ENCODE data around the gene LYRM4. TPM values are rescaled to one million over a fixed set of nuclear protein-coding genes. Genes with fewer than 3 reads are reported as not detected.

The LYRM4 gene
- polyA plus RNA-seq, 1 donor, result 26.7 TPM

DNA sequence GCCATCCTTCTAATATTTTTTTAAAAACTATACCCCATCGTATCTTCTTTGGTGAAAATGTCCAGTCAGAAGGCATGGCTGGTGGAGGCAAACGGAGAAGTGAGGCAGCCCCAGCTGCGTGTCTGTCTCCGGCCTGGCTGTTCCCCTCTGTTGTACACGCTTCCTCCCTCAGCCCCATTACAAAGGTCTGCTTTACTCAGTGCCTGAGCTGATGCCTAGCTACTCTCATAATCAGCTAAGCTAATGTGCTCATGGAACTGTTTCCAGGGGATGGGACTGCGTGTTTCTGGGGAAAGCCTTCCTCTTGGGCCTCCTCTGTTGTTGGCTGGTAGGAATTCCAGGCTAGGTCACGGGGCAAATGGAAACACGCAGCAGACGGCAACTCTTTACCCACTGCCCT, 108.3 kb downstream of the LYRM4 start:
- Histone ChIP-seq H3K27me3 (ENCODE audit: control insufficient read depth, insufficient read depth, low read length) (no peaks in the 10 kb centered on the region), H3K9me3 (ENCODE audit: control insufficient read depth, low read depth, low read length) (no peaks in the 10 kb centered on the region), H3K27ac (ENCODE audit: low read length) (no peak overlapping the region), H3K4me1 (ENCODE audit: control insufficient read depth, insufficient read depth, low read length) (peaks cover 4% of the 10 kb centered on the region), H3K36me3 (ENCODE audit: control insufficient read depth, insufficient read depth, low read length) (no peaks in the 10 kb centered on the region), H3K4me3 (ENCODE audit: low read length) (no peak overlapping the region)
- WGBS (ENCODE audit: insufficient coverage, low lambda C conversion rate), result no CpG with 5 or more reads among the region's 9 CpGs
- DNase-seq, result no peak

DNA sequence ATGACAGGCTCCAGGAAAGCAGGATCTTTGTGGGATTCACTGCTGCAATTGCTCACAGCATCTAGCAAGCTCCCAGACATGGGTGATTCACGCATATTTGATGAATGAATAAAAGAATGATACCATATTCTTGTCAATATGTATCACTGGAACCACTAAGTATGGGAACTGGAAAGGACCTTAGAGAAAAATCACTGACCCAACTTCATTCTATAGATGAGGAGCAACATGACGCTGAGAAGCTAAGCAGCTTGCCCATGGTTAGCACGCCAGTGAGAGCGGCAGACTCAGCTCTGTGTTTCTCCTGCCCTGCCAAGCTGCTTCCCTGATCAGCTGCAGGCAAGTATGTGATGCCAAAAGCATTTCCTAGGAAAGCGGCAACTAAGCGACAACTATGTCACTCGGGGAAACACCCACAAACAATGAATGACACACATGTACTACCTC, 108.8 kb downstream of the LYRM4 start:
- H3K4me3 ChIP-seq (ENCODE audit: low read length), result no peak overlapping the region
- H3K27ac ChIP-seq (ENCODE audit: low read length), result no peak overlapping the region
- H3K36me3 ChIP-seq (ENCODE audit: control insufficient read depth, insufficient read depth, low read length), result no peaks in the 10 kb centered on the region
- DNase-seq, result no peak
- WGBS (ENCODE audit: insufficient coverage, low lambda C conversion rate), result no CpG with 5 or more reads among the region's 7 CpGs
- no peaks in the 10 kb centered on the region for H3K27me3 ChIP-seq (ENCODE audit: control insufficient read depth, insufficient read depth, low read length)
- H3K9me3 ChIP-seq (ENCODE audit: control insufficient read depth, low read depth, low read length), result no peaks in the 10 kb centered on the region
- H3K4me1 ChIP-seq (ENCODE audit: control insufficient read depth, insufficient read depth, low read length), result peaks cover 4% of the 10 kb centered on the region

DNA sequence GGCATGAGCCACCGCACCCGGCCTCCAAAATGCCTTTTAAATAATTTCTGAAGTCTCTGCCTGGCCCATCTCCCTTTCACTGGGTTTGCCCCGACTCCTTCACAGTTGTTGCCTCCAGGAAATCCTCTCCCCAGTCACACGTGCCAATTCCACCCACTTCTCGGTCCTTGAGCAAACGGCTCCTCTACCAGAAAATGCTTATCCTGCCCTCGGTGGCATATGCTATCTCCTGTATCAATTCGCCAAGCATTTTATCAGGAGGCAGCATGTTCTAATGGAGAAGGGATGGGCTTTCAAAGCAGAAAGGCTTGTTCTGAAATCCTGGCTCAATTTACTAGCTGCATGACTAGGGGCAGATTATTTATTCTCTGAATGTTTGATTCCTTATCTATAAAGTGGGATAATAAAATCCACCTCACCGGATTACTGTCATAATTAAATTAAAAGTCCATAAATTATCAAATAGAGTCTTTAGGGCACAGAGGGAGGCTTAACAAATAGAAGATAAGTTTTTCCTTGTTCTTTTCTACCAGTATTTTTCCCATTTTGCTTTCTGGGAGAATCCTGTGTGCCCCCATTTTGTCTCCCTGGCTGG, 109.3 kb downstream of the LYRM4 start:
- no peak overlapping the region for H3K27ac ChIP-seq (ENCODE audit: low read length)
- H3K36me3 ChIP-seq (ENCODE audit: control insufficient read depth, insufficient read depth, low read length), result no peaks in the 10 kb centered on the region
- no CpG with 5 or more reads among the region's 9 CpGs for WGBS (ENCODE audit: insufficient coverage, low lambda C conversion rate)
- no peaks in the 10 kb centered on the region for H3K27me3 ChIP-seq (ENCODE audit: control insufficient read depth, insufficient read depth, low read length)
- H3K9me3 ChIP-seq (ENCODE audit: control insufficient read depth, low read depth, low read length), result no peaks in the 10 kb centered on the region
- H3K4me3 ChIP-seq (ENCODE audit: low read length), result no peak overlapping the region
- DNase-seq, result no peak
- H3K4me1 ChIP-seq (ENCODE audit: control insufficient read depth, insufficient read depth, low read length), result peaks cover 4% of the 10 kb centered on the region

DNA sequence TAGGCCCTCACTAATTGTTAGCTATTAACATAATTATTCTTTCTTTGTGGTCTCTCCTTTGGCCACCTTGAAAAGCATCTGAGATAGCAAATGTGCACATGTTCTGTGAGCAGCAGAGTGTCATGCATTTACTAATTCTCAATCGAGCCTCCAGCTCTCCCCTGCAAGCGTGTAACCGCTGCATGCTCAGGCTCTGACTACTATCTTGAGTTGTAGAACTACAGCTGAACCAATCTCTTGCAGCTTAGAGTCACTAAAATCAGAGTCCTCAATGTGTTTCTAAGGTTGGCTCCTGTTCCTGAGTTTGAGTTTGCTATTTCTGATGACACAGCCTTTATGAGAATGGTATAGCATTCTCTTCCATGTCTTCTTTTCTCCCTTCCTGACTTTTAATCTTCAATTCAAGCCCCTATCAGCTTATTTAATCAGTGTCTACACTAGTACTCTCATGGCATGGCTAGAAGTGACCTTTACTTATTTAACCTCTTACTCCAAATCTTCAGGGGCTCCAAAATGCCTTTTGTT, 110.1 kb downstream of the LYRM4 start:
- Histone ChIP-seq H3K4me1 (ENCODE audit: control insufficient read depth, insufficient read depth, low read length) (peaks cover 4% of the 10 kb centered on the region), H3K27ac (ENCODE audit: low read length) (no peak overlapping the region), H3K27me3 (ENCODE audit: control insufficient read depth, insufficient read depth, low read length) (no peaks in the 10 kb centered on the region), H3K4me3 (ENCODE audit: low read length) (no peak overlapping the region), H3K36me3 (ENCODE audit: control insufficient read depth, insufficient read depth, low read length) (no peaks in the 10 kb centered on the region), H3K9me3 (ENCODE audit: control insufficient read depth, low read depth, low read length) (no peaks in the 10 kb centered on the region)
- no CpG with 5 or more reads among the region's 3 CpGs for WGBS (ENCODE audit: insufficient coverage, low lambda C conversion rate)
- no peak for DNase-seq

GRCh38 chr6:5149891-5150290, 110.9 kb downstream of the LYRM4 start:
- Histone ChIP-seq H3K4me3 (ENCODE audit: low read length) (no peak overlapping the region), H3K27me3 (ENCODE audit: control insufficient read depth, insufficient read depth, low read length) (no peaks in the 10 kb centered on the region), H3K9me3 (ENCODE audit: control insufficient read depth, low read depth, low read length) (no peaks in the 10 kb centered on the region), H3K27ac (ENCODE audit: low read length) (no peak overlapping the region), H3K36me3 (ENCODE audit: control insufficient read depth, insufficient read depth, low read length) (no peaks in the 10 kb centered on the region), H3K4me1 (ENCODE audit: control insufficient read depth, insufficient read depth, low read length) (peaks cover 4% of the 10 kb centered on the region)
- DNase-seq, result no peak
- 91% methylated on average over 1 of the region's 6 CpGs for WGBS (ENCODE audit: insufficient coverage, low lambda C conversion rate)

GRCh38 chr6:5149159-5149704, 111.5 kb downstream of the LYRM4 start:
- DNase-seq, result no peak
- Histone ChIP-seq H3K27me3 (ENCODE audit: control insufficient read depth, insufficient read depth, low read length) (no peaks in the 10 kb centered on the region), H3K27ac (ENCODE audit: low read length) (no peak overlapping the region), H3K4me3 (ENCODE audit: low read length) (no peak overlapping the region), H3K36me3 (ENCODE audit: control insufficient read depth, insufficient read depth, low read length) (no peaks in the 10 kb centered on the region), H3K4me1 (ENCODE audit: control insufficient read depth, insufficient read depth, low read length) (peaks cover 3% of the 10 kb centered on the region), H3K9me3 (ENCODE audit: control insufficient read depth, low read depth, low read length) (no peaks in the 10 kb centered on the region)
- no CpG with 5 or more reads among the region's 6 CpGs for WGBS (ENCODE audit: insufficient coverage, low lambda C conversion rate)

DNA sequence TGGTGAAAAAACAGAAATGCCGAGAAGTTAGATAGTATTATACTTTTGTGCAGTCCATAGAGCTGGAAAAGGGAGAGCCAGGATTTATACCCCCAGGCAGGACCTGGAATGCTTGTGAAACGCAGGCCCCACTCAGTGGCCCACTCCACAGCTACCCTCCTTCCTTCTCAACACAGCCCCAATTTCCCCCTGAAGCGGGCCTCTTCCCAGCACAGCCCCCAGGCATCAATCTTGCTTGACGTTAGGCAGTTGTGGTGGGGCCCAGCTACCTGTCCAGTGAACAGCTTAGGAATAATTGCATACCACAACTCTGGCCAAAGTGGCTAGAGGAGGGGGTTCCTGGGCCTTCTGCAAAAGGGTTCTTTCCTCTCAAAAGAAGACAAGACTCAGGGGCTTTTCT, 114.4 kb downstream of the LYRM4 start:
- H3K4me3 ChIP-seq (ENCODE audit: low read length), result no peak overlapping the region
- no peak for DNase-seq
- H3K9me3 ChIP-seq (ENCODE audit: control insufficient read depth, low read depth, low read length), result no peaks in the 10 kb centered on the region
- no peaks in the 10 kb centered on the region for H3K36me3 ChIP-seq (ENCODE audit: control insufficient read depth, insufficient read depth, low read length)
- no CpG with 5 or more reads among the region's 4 CpGs for WGBS (ENCODE audit: insufficient coverage, low lambda C conversion rate)
- H3K4me1 ChIP-seq (ENCODE audit: control insufficient read depth, insufficient read depth, low read length), result no peaks in the 10 kb centered on the region
- no peak overlapping the region for H3K27ac ChIP-seq (ENCODE audit: low read length)
- H3K27me3 ChIP-seq (ENCODE audit: control insufficient read depth, insufficient read depth, low read length), result no peaks in the 10 kb centered on the region

GRCh38 chr6:5143634-5144311, 117.0 kb downstream of the LYRM4 start:
- no peaks in the 10 kb centered on the region for H3K4me1 ChIP-seq (ENCODE audit: control insufficient read depth, insufficient read depth, low read length)
- whole genome bisulfite sequencing (ENCODE audit: insufficient coverage, low lambda C conversion rate), result no CpG with 5 or more reads among the region's 9 CpGs
- DNase-seq, result peak; percentile 62 to 74
- no peaks in the 10 kb centered on the region for H3K27me3 ChIP-seq (ENCODE audit: control insufficient read depth, insufficient read depth, low read length)
- no peaks in the 10 kb centered on the region for H3K36me3 ChIP-seq (ENCODE audit: control insufficient read depth, insufficient read depth, low read length)
- H3K9me3 ChIP-seq (ENCODE audit: control insufficient read depth, low read depth, low read length), result no peaks in the 10 kb centered on the region
- no peak overlapping the region for H3K4me3 ChIP-seq (ENCODE audit: low read length)
- no peak overlapping the region for H3K27ac ChIP-seq (ENCODE audit: low read length)

DNA sequence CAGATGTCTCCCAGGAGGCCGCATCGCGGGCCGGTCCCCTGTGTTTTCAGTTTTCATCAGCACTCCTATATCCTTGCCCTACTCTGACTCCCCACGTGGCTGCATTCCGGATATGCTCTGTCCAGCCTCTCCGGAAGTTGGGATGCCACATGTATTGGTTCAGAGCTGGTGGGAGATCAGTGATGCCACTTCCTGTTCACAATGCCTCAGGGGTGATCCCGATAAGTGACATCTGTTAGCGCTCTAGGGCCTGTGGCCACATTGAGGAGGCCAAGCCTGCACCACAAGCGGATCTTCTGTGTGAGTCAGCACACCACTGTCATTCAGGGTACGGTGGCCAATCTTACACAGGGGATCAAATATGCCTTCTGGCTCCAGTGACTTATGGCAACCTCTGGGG, 117.8 kb downstream of the LYRM4 start:
- H3K4me1 ChIP-seq (ENCODE audit: control insufficient read depth, insufficient read depth, low read length), result no peaks in the 10 kb centered on the region
- H3K27ac ChIP-seq (ENCODE audit: low read length), result no peak overlapping the region
- no peaks in the 10 kb centered on the region for H3K36me3 ChIP-seq (ENCODE audit: control insufficient read depth, insufficient read depth, low read length)
- no peak for DNase-seq
- WGBS (ENCODE audit: insufficient coverage, low lambda C conversion rate), result no CpG with 5 or more reads among the region's 11 CpGs
- H3K4me3 ChIP-seq (ENCODE audit: low read length), result no peak overlapping the region
- H3K27me3 ChIP-seq (ENCODE audit: control insufficient read depth, insufficient read depth, low read length), result no peaks in the 10 kb centered on the region
- no peaks in the 10 kb centered on the region for H3K9me3 ChIP-seq (ENCODE audit: control insufficient read depth, low read depth, low read length)

GRCh38 chr6:5142131-5142530, 118.6 kb downstream of the LYRM4 start:
- Histone ChIP-seq H3K9me3 (ENCODE audit: control insufficient read depth, low read depth, low read length) (no peaks in the 10 kb centered on the region), H3K4me3 (ENCODE audit: low read length) (no peak overlapping the region), H3K27ac (ENCODE audit: low read length) (no peak overlapping the region), H3K36me3 (ENCODE audit: control insufficient read depth, insufficient read depth, low read length) (no peaks in the 10 kb centered on the region), H3K27me3 (ENCODE audit: control insufficient read depth, insufficient read depth, low read length) (no peaks in the 10 kb centered on the region), H3K4me1 (ENCODE audit: control insufficient read depth, insufficient read depth, low read length) (no peaks in the 10 kb centered on the region)
- no CpG with 5 or more reads among the region's 4 CpGs for WGBS (ENCODE audit: insufficient coverage, low lambda C conversion rate)
- no peak for DNase-seq

Measured in large intestine (tissue), 3 donors.